Tracheal epithelial cell (primary cell): ENCODE data around the gene PSMF1. TPM values are rescaled to one million over a fixed set of nuclear protein-coding genes. Genes with fewer than 3 reads are reported as not detected.

Experiments used
- total RNA-seq: library from RNA; depleted of rRNA; stranded (reverse); fragments of >200 nt; gene quantifications from 2 replicates; pipeline ENCODE4 v1.2.1, GENCODE V29; 2014

The PSMF1 gene
- total RNA-seq = 20.7 and 25.8 TPM in 2 replicates

DNA sequence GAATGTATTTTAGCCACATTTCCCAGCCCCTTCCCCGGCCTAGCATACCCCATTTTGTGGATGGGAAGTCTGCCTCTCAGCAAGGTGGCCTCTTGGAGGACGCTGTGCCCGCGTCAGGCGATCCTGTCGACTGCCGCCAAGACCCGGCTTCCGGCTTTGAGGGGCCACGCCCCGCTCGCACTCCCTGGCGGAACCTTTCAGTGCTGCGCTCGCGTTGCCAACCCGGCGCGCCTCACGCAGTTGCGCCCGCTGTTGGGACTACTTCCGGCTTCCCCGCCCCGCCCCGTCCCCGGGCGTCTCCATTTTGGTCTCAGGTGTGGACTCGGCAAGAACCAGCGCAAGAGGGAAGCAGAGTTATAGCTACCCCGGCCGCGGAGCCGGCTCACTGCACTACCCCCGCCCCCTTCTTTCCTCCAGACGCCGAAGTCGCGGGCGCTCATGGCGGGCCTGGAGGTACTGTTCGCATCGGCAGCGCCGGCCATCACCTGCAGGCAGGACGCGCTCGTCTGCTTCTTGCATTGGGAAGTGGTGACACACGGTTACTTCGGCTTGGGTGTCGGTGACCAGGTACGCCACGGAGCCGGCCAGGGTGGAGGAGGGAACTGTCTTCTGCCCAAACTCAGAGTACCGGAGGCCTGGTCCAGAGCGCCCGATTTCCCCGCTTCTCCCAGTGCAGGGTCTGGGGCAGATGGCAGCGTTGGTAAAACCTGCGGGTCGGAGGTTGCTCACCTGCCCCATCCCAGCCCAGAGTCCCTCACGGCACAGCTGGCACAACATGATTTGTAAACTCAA is at the start of gene PSMF1:
Gene PSMF1, plus strand, starts transcription at position 267 of the 792 bp plus-strand sequence. Its CDS starts 172 bp downstream, at position 439.

GRCh38 chr20:1184638-1185315 is 66.4 kb downstream of the PSMF1 start, which contains the start of gene TMEM74B:
Gene TMEM74B, minus strand, starts transcription at chr20:1184981. Its CDS starts 1,180 bp downstream, at chr20:1183801.

DNA sequence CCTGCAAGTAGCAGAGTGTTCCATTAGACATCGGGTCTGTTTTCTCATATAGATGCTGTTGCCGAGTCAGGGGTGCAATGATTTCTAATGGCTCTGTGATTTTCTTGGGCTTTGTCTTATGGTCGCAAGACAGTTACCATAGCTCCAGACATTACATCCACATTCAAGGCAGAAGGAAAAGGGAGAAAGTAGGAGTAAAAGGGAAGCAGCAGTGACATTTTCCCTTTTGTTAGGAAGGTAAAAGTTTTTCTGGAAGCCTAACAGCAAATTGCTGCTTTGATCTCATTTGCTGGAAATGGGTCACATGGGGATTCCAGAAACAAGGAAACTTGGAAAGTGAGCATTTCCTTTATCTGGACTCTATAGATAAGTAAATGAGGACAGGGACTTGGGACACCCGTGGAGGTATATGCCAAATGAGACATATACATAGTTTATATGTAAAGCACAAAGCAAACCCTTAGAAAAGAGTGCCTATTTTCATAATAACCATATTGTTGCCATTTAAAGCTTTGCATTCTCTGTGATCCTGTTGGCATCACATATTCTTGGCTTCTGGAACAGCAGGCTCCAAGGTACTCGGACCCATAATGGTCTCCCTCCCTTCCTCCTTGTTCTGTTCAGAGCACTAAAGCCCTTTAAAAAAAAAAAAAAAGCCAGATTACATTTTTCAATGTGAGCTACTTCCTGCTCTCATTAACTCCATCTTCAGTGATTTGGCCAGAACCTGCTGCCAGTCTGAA is 84.5 kb downstream of the PSMF1 start, which contains the start of gene C20orf202:
Gene C20orf202, plus strand, starts transcription at position 693 of the 743 bp plus-strand sequence. CDS start 132 bp downstream, outside the sequence.

Other genes starting within 250 kb of the PSMF1 start
- not detected in 2 replicates for gene ANGPT4, start 202.3 kb upstream of the PSMF1 start, total RNA-seq
- not detected in 2 replicates for gene RSPO4, start 116.3 kb upstream of the PSMF1 start, total RNA-seq
- gene TMEM74B, start 66.4 kb downstream of the PSMF1 start, total RNA-seq = 2.4 TPM in 1 of 2 replicates, not detected in the other
- not detected in 2 replicates for gene C20orf202, start 84.9 kb downstream of the PSMF1 start, total RNA-seq
- gene RAD21L1, start 107.4 kb downstream of the PSMF1 start, total RNA-seq = not detected in 2 replicates
- 2.6 and 3.4 TPM in 2 replicates for gene SNPH, start 147.7 kb downstream of the PSMF1 start, total RNA-seq
- gene SDCBP2, start 210.5 kb downstream of the PSMF1 start, total RNA-seq = 48.7 and 80.4 TPM in 2 replicates